Transverse colon (tissue), 4 donors: ENCODE data around the gene DAGLB.
"Not testable (repeated sequence)": the region's sequence is repeated elsewhere in the genome, so short reads cannot be mapped to it uniquely, and the experiment has no call there.

Source experiments
- CTCF ChIP-seq, 5 experiments: fragments of 200-600 bp in 3 of 5; fragments of 450-650 bp in 2 of 5; sonication (generic) in 3 of 5; IDR thresholded peaks; 1 replicate in 2 of 5; 2 replicates in 3 of 5; pipeline ENCODE4 v1.5.1; 2016 to 2017; ENCODE audit warnings: antibody characterized with exemption in 5 of 5, inconsistent platforms in 3 of 5, mild to moderate bottlenecking in 2 of 5, moderate library complexity in 1 of 5
- POLR2AphosphoS5 ChIP-seq, 3 donors: sonication (generic); formaldehyde crosslinking; IDR thresholded peaks; one replicate each; pipeline ENCODE4 v1.6.1; 2016; ENCODE audit warnings: antibody characterized with exemption in 3 of 3

DNA sequence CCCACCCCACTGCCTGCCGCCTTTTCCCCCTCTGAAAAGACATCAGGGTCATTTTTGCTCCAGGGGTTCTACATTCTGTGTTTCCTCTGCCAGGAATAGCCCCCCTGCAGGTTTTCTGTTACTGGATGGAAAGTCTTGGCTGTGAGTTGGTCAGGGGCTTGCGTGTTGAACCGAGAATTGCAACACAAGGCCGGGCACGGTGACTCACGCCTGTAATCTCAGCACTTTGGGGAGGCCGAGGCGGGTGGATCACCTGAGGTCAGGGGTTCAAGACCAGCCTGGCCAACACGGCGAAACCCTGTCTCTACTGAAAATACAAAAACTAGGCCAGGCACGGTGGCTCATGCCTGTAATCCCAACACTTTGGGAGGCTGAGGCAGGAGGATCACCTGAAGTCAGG, 2.1 kb upstream of the DAGLB start:
- TF ChIP-seq CTCF, POLR2AphosphoS5 (IDR thresholded peaks at IDR 0.05): not testable (repeated sequence)
